OCI-LY3 (cell line): ENCODE results near the gene CTDP1.

Experiments used
- H2AFZ ChIP-seq: fragments of 200-600, 300-600 bp; shearing (Covaris generic); 2 replicates; pipeline ENCODE4 v1.6.0; 2014; ENCODE audit warnings: antibody characterized with exemption, low read depth, low read length
- H3K27ac ChIP-seq: fragments of 200-600, 300-600 bp; sonication (generic); 2 replicates; pipeline ENCODE4 v1.5.1; 2014; ENCODE audit warnings: mild to moderate bottlenecking, low read length, moderate library complexity, mixed read lengths
- H3K27me3 ChIP-seq: fragments of 200-600, 300-600 bp; sonication (generic); 2 replicates; pipeline ENCODE4 v1.6.1; 2014; ENCODE audit warnings: low read depth, low read length, mixed read lengths
- H3K36me3 ChIP-seq: fragments of 200-600, 300-600 bp; sonication (generic); replicated peaks from 2 replicates; pipeline ENCODE3; 2014; ENCODE audit warnings: low read depth, low read length, mixed read lengths
- H3K4me1 ChIP-seq: fragments of 300-600, 200-600 bp; sonication (generic); 2 replicates; pipeline ENCODE4 v1.6.1; 2014; ENCODE audit warnings: low read length, mixed read lengths
- H3K4me2 ChIP-seq: fragments of 200-600, 300-600 bp; sonication (generic); 2 replicates; pipeline ENCODE4 v1.6.1; 2014; ENCODE audit warnings: low read length, mixed read lengths
- H3K4me3 ChIP-seq: fragments of 300-600, 200-600 bp; sonication (generic); 2 replicates; pipeline ENCODE4 v1.5.1; 2014; ENCODE audit warnings: antibody characterized with exemption, mild to moderate bottlenecking, low read length, moderate library complexity
- H3K79me2 ChIP-seq: fragments of 300-600, 200-600 bp; shearing (Covaris generic); 2 replicates; pipeline ENCODE4 v1.6.1; 2014; ENCODE audit warnings: mild to moderate bottlenecking, low read length, mixed read lengths
- H3K9ac ChIP-seq: fragments of 300-600, 200-600 bp; shearing (Covaris generic); 2 replicates; pipeline ENCODE4 v1.6.0; 2014; ENCODE audit warnings: mild to moderate bottlenecking, low read length, moderate library complexity
- H3K9me3 ChIP-seq: fragments of 200-600, 300-600 bp; shearing (Covaris generic); 2 replicates; pipeline ENCODE4 v1.6.1; 2014; ENCODE audit warnings: low read length, mixed read lengths; ENCODE audit not compliant: insufficient read depth
- H4K20me1 ChIP-seq: fragments of 200-600, 300-600 bp; sonication (generic); 2 replicates; pipeline ENCODE4 v1.6.1; 2016; ENCODE audit warnings: low read length, mixed read lengths; ENCODE audit not compliant: insufficient read depth
- CTCF ChIP-seq: fragments of 200-600, 300-600 bp; sonication (generic); IDR thresholded peaks from 2 replicates; pipeline ENCODE4 v1.5.1; 2014; ENCODE audit warnings: antibody characterized with exemption, low read length, low read depth
- EZH2phosphoT487 ChIP-seq: fragments of 200-600 bp; shearing (Covaris generic); IDR thresholded peaks from 2 replicates; pipeline ENCODE4 v1.6.1; 2018; ENCODE audit warnings: antibody characterized with exemption, mixed run types, low read depth

The CTDP1 gene

DNA sequence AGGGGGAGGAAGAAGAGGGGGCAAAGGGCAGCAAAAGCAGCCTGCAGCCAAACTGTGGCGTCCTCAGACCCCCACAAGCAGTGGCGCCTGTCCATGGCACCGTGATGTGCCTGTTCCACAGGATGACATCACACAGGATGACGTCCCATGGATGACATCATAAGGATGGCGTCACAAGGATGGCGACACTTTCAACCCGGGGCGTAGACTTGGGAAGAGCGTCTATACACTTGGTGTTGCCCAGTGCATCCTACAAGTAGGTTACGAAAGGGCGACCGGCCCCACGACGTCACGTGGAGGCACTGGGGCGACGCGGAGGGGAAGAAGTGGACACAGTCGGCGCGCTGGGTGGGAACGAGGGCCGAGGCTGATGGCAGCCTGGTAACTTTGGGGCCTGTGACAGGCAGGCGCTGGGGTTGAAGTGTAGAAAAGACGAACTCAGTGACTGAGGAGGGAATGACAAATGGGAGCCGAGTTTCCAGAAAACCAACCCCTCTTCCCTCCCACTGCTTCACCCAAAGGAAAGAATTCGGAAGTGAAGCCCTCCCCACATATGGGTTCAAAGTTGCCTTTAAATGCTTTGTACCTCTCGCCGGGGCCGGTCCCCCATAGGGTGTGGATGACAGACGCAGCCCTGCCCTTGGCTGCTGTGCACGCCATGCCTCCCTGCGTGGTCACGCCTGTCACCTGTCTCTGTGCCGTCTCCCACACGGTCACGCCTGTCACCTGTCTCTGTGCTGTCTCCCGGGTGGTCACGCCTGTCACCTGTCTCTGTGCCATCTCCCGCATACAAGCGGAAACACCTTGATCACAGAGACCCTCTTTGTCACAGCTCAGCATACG, 104.7 kb downstream of the CTDP1 start:
- Histone ChIP-seq H3K27me3 (no peaks in the 10 kb centered on the region), H3K4me1 (no peaks in the 10 kb centered on the region), H3K27ac (no peak overlapping the region), H2AFZ (no peak overlapping the region), H3K4me3 (no peak overlapping the region), H3K4me2 (no peak overlapping the region), H4K20me1 (no peaks in the 10 kb centered on the region), H3K79me2 (no peaks in the 10 kb centered on the region), H3K36me3 (no peaks in the 10 kb centered on the region), H3K9ac (no peak overlapping the region), H3K9me3 (no peaks in the 10 kb centered on the region)
- TF ChIP-seq CTCF (no peak), EZH2phosphoT487 (no peak)

GRCh38 chr18:79784965-79785770, 105.6 kb downstream of the CTDP1 start:
- Histone ChIP-seq H3K9me3 (no peaks in the 10 kb centered on the region), H4K20me1 (no peaks in the 10 kb centered on the region), H3K27me3 (peaks cover 2% of the 10 kb centered on the region; the same call in 1 of the 2 replicates), H3K36me3 (no peaks in the 10 kb centered on the region), H2AFZ (no peak overlapping the region), H3K9ac (no peak overlapping the region), H3K4me2 (no peak overlapping the region), H3K27ac (no peak overlapping the region), H3K4me3 (no peak overlapping the region), H3K4me1 (no peaks in the 10 kb centered on the region), H3K79me2 (no peaks in the 10 kb centered on the region)
- TF ChIP-seq CTCF = no peak
- no peak for TF ChIP-seq EZH2phosphoT487

- no peak for TF ChIP-seq CTCF
- TF ChIP-seq EZH2phosphoT487 = no peak
- Histone ChIP-seq H3K9ac (no peak overlapping the region), H3K9me3 (no peaks in the 10 kb centered on the region), H3K4me2 (no peak overlapping the region), H3K79me2 (no peaks in the 10 kb centered on the region), H4K20me1 (no peaks in the 10 kb centered on the region), H3K4me1 (no peaks in the 10 kb centered on the region), H3K4me3 (no peak overlapping the region), H2AFZ (no peak overlapping the region), H3K27ac (no peak overlapping the region), H3K27me3 (peaks cover 9% of the 10 kb centered on the region), H3K36me3 (no peaks in the 10 kb centered on the region)
These were observed 106.2 kb downstream of the CTDP1 start for GRCh38 chr18:79785831-79786230.

DNA sequence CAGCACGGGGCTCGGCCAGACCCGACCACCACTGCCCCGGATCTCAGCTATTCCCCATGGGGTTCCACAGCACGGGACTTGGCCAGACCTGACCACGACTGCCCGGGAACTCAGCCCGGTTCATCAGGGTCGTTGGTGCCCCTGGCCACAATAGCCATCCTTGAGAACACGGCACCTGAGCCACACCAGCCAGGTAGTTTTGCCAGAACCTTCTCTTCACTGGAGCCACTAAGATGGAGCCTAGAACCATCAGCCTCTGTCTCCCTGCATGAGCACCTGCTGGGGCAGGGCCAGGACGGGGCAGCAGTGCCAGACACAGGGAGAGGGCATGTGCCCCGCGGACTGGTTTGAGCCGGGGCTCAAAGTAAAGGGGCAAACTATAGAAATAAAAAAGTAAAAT, 106.7 kb downstream of the CTDP1 start:
- no peaks in the 10 kb centered on the region for H3K4me1 ChIP-seq
- H3K9ac ChIP-seq = no peak overlapping the region
- TF ChIP-seq CTCF (no peak), EZH2phosphoT487 (no peak)
- no peaks in the 10 kb centered on the region for H4K20me1 ChIP-seq
- peaks cover 14% of the 10 kb centered on the region for H3K27me3 ChIP-seq
- no peaks in the 10 kb centered on the region for H3K36me3 ChIP-seq
- no peaks in the 10 kb centered on the region for H3K9me3 ChIP-seq
- H2AFZ ChIP-seq = no peak overlapping the region
- H3K4me2 ChIP-seq = no peak overlapping the region
- no peaks in the 10 kb centered on the region for H3K79me2 ChIP-seq
- H3K4me3 ChIP-seq = no peak overlapping the region
- no peak overlapping the region for H3K27ac ChIP-seq
